ENCODE data around the gene ESRRA. TPM values are rescaled to one million over a fixed set of nuclear protein-coding genes. Genes with fewer than 3 reads are reported as not detected.

The ESRRA gene
- total and polyA plus RNA-seq, 2 of the 13 experiments (the other 11 are each of a cell fraction or from before 2014, with no cell fraction given): 18.1 to 36.3 TPM

DNA sequence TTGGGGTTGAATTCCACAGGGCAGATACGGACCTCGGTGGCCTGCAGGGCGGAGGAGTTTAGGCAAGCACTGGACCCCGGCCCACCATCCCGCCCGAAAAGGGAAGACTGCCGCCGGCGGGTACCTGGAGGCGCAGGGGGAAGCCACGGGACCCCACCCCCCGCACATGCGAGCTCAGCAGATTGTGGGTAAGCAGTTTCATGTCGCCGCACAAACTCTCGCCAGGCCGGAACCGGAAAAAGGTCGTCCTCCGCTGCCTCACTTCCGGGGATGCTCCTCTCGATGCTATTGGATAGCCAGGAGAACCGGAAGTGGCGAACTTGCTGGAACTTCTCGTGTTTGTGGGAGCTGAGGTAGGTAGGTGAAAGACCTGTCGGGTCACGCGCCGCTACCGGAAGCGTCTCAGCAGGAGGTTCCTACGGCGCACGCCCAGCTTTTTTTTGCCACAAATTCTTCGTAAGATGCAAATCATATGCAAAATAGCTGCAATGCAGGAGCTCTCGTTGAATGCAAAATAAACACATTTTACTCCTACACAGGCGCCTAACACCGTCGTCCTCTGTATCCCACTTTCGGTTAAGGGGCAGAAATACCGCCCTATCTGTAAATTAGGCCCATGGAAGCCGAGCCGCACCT is 12.1 kb downstream of the ESRRA start, which contains the start of gene TRMT112 (continued):
- TF ChIP-seq ZNF12 (CRISPR knock-in tag; IDR thresholded peaks at IDR 0.05) (no peak; the same call in 1 of the 2 replicates), ZBTB3 (CRISPR knock-in tag; IDR thresholded peaks at IDR 0.05; ENCODE audit: borderline replicate concordance, low read depth) (no peak), ZNF652 (CRISPR knock-in tag; IDR thresholded peaks at IDR 0.05; ENCODE audit: borderline replicate concordance, low read depth) (no peak), JUND (CRISPR knock-in tag; IDR thresholded peaks at IDR 0.05) (no peak), AKAP8 (CRISPR knock-in tag; IDR thresholded peaks at IDR 0.05) (no peak), NRL (CRISPR knock-in tag; IDR thresholded peaks at IDR 0.05; ENCODE audit: borderline replicate concordance) (no peak), ZNF7 (CRISPR knock-in tag; IDR thresholded peaks at IDR 0.05) (no peak), KDM6A (CRISPR knock-in tag; IDR thresholded peaks at IDR 0.05; ENCODE audit: low read depth) (no peak), SRSF1 (optimal IDR thresholded peaks at IDR 0.05; ENCODE audit: low read depth, low read length) (no peak), ZFP1 (CRISPR knock-in tag; IDR thresholded peaks at IDR 0.05) (no peak), ESRRA (CRISPR knock-in tag; IDR thresholded peaks at IDR 0.05; ENCODE audit: low read depth) (no peak; the same call in 1 of the 2 replicates)
- TF ChIP-seq, protein P1, sequence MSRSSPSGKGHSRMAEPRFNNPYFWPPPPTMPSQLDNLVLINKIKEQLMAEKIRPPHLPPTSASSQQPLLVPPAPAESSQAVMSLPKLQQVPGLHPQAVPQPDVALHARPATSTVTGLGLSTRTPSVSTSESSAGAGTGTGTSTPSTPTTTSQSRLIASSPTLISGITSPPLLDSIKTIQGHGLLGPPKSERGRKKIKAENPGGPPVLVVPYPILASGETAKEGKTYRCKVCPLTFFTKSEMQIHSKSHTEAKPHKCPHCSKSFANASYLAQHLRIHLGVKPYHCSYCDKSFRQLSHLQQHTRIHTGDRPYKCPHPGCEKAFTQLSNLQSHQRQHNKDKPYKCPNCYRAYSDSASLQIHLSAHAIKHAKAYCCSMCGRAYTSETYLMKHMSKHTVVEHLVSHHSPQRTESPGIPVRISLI (CRISPR knock-in tag; IDR thresholded peaks at IDR 0.05; ENCODE audit: borderline replicate concordance): peak; percentile 83; the same call in 1 of the 2 replicates
- TF ChIP-seq, protein P2, sequence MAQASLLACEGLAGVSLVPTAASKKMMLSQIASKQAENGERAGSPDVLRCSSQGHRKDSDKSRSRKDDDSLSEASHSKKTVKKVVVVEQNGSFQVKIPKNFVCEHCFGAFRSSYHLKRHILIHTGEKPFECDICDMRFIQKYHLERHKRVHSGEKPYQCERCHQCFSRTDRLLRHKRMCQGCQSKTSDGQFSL (CRISPR knock-in tag; IDR thresholded peaks at IDR 0.05): peak; percentile 57; the same call in 1 of the 2 replicates
- TF ChIP-seq, protein P3, sequence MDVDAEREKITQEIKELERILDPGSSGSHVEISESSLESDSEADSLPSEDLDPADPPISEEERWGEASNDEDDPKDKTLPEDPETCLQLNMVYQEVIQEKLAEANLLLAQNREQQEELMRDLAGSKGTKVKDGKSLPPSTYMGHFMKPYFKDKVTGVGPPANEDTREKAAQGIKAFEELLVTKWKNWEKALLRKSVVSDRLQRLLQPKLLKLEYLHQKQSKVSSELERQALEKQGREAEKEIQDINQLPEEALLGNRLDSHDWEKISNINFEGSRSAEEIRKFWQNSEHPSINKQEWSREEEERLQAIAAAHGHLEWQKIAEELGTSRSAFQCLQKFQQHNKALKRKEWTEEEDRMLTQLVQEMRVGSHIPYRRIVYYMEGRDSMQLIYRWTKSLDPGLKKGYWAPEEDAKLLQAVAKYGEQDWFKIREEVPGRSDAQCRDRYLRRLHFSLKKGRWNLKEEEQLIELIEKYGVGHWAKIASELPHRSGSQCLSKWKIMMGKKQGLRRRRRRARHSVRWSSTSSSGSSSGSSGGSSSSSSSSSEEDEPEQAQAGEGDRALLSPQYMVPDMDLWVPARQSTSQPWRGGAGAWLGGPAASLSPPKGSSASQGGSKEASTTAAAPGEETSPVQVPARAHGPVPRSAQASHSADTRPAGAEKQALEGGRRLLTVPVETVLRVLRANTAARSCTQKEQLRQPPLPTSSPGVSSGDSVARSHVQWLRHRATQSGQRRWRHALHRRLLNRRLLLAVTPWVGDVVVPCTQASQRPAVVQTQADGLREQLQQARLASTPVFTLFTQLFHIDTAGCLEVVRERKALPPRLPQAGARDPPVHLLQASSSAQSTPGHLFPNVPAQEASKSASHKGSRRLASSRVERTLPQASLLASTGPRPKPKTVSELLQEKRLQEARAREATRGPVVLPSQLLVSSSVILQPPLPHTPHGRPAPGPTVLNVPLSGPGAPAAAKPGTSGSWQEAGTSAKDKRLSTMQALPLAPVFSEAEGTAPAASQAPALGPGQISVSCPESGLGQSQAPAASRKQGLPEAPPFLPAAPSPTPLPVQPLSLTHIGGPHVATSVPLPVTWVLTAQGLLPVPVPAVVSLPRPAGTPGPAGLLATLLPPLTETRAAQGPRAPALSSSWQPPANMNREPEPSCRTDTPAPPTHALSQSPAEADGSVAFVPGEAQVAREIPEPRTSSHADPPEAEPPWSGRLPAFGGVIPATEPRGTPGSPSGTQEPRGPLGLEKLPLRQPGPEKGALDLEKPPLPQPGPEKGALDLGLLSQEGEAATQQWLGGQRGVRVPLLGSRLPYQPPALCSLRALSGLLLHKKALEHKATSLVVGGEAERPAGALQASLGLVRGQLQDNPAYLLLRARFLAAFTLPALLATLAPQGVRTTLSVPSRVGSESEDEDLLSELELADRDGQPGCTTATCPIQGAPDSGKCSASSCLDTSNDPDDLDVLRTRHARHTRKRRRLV (CRISPR knock-in tag; IDR thresholded peaks at IDR 0.05): peak; percentile 100
- TF ChIP-seq, protein P4, sequence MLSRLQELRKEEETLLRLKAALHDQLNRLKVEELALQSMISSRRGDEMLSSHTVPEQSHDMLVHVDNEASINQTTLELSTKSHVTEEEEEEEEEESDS (CRISPR knock-in tag; IDR thresholded peaks at IDR 0.05; ENCODE audit: borderline replicate concordance): peak; percentile 99
- TF ChIP-seq, protein P5, sequence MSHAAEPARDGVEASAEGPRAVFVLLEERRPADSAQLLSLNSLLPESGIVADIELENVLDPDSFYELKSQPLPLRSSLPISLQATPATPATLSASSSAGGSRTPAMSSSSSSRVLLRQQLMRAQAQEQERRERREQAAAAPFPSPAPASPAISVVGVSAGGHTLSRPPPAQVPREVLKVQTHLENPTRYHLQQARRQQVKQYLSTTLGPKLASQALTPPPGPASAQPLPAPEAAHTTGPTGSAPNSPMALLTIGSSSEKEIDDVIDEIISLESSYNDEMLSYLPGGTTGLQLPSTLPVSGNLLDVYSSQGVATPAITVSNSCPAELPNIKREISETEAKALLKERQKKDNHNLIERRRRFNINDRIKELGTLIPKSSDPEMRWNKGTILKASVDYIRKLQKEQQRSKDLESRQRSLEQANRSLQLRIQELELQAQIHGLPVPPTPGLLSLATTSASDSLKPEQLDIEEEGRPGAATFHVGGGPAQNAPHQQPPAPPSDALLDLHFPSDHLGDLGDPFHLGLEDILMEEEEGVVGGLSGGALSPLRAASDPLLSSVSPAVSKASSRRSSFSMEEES (CRISPR knock-in tag; IDR thresholded peaks at IDR 0.05): peak; percentile 96
- TF ChIP-seq, protein P6, sequence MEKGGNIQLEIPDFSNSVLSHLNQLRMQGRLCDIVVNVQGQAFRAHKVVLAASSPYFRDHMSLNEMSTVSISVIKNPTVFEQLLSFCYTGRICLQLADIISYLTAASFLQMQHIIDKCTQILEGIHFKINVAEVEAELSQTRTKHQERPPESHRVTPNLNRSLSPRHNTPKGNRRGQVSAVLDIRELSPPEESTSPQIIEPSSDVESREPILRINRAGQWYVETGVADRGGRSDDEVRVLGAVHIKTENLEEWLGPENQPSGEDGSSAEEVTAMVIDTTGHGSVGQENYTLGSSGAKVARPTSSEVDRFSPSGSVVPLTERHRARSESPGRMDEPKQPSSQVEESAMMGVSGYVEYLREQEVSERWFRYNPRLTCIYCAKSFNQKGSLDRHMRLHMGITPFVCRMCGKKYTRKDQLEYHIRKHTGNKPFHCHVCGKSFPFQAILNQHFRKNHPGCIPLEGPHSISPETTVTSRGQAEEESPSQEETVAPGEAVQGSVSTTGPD (CRISPR knock-in tag; IDR thresholded peaks at IDR 0.05): no peak
- TF ChIP-seq, protein P7, sequence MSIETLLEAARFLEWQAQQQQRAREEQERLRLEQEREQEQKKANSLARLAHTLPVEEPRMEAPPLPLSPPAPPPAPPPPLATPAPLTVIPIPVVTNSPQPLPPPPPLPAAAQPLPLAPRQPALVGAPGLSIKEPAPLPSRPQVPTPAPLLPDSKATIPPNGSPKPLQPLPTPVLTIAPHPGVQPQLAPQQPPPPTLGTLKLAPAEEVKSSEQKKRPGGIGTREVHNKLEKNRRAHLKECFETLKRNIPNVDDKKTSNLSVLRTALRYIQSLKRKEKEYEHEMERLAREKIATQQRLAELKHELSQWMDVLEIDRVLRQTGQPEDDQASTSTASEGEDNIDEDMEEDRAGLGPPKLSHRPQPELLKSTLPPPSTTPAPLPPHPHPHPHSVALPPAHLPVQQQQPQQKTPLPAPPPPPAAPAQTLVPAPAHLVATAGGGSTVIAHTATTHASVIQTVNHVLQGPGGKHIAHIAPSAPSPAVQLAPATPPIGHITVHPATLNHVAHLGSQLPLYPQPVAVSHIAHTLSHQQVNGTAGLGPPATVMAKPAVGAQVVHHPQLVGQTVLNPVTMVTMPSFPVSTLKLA (IDR thresholded peaks at IDR 0.05): peak; percentile 64
